Smooth muscle cell (in vitro differentiated cells): ENCODE results near the gene ZNF423. TPM values are rescaled to one million over a fixed set of nuclear protein-coding genes. Genes with fewer than 3 reads are reported as not detected.
"Not testable (repeated sequence)": the region's sequence is repeated elsewhere in the genome, so short reads cannot be mapped to it uniquely, and the experiment has no call there.

Experiments
- DNase-seq: peaks from one replicate; lab custom pipeline; 2025; ENCODE audit not compliant: unreplicated experiment; lab: John Stamatoyannopoulos, UW
- H2AFZ ChIP-seq: fragments of 200-600 bp; sonication (generic); 2 replicates; pipeline ENCODE4 v1.6.0; 2016; ENCODE audit warnings: antibody characterized with exemption, low read depth, mild to moderate bottlenecking
- H3F3A ChIP-seq: fragments of 200-600 bp; sonication (generic); 2 replicates; pipeline ENCODE4 v1.6.0; 2017; ENCODE audit warnings: antibody characterized with exemption, low read depth
- H3K27ac ChIP-seq: fragments of 200-600 bp; sonication (generic); 2 replicates; pipeline ENCODE4 v1.5.1; 2016; ENCODE audit warnings: low read depth, mild to moderate bottlenecking
- H3K27me3 ChIP-seq: fragments of 200-600 bp; sonication (generic); 2 replicates; pipeline ENCODE4 v1.6.1; 2016; ENCODE audit warnings: low read depth, mild to moderate bottlenecking
- H3K36me3 ChIP-seq: fragments of 200-600 bp; sonication (generic); 2 replicates; pipeline ENCODE4 v1.5.1; 2016; ENCODE audit warnings: low read depth
- H3K4me1 ChIP-seq: fragments of 200-600 bp; sonication (generic); 2 replicates; pipeline ENCODE4 v1.5.1; 2016; ENCODE audit warnings: low read depth
- H3K4me2 ChIP-seq: fragments of 200-600 bp; sonication (generic); 2 replicates; pipeline ENCODE4 v1.6.0; 2016; ENCODE audit warnings: mild to moderate bottlenecking
- H3K4me3 ChIP-seq: fragments of 200-600 bp; sonication (generic); 2 replicates; pipeline ENCODE4 v1.5.1; 2016; ENCODE audit warnings: mild to moderate bottlenecking
- H3K79me2 ChIP-seq: fragments of 200-600 bp; sonication (generic); 2 replicates; pipeline ENCODE4 v1.6.0; 2016; ENCODE audit warnings: low read depth, mild to moderate bottlenecking
- H3K9ac ChIP-seq: fragments of 200-600 bp; sonication (generic); 2 replicates; pipeline ENCODE4 v1.6.0; 2016; ENCODE audit warnings: low read depth
- H3K9me3 ChIP-seq: fragments of 200-600 bp; sonication (generic); replicated peaks from 2 replicates; pipeline ENCODE4 v1.5.1; 2016; ENCODE audit warnings: low read depth
- H4K20me1 ChIP-seq: fragments of 200-600 bp; sonication (generic); 2 replicates; pipeline ENCODE4 v1.6.0; 2016; ENCODE audit warnings: low read depth
- WGBS: methylation state at CpG from one replicate; pipeline ENCODE4 v1.1.7; 2016; ENCODE audit warnings: low lambda C conversion rate; 5-methylcytosine and 5-hydroxymethylcytosine counted together
- polyA plus RNA-seq: library from polyadenylated mRNA; unstranded; fragments of >200 nt; fragmentation: Nextera tagmentation; extraction: Ambion mirVana; gene quantifications from 2 replicates; pipeline ENCODE4 v1.2.1, GENCODE V29; 2016
- total RNA-seq: library from RNA; depleted of rRNA; stranded (reverse); fragments of >200 nt; gene quantifications from 2 replicates; pipeline ENCODE4 v1.2.3, GENCODE V29; 2014
- TF ChIP-seq, protein P1 (sequence below): fragments of 200-600 bp; sonication (generic); IDR thresholded peaks from 2 replicates; pipeline ENCODE4 v1.5.1; 2017; ENCODE audit warnings: borderline replicate concordance, mild to moderate bottlenecking, antibody characterized with exemption; ENCODE audit not compliant: insufficient read depth, poor library complexity, severe bottlenecking

Gene ZNF423
- total and polyA plus RNA-seq, 2 experiments from 2014 or later = 6.9 to 7.0 TPM

DNA sequence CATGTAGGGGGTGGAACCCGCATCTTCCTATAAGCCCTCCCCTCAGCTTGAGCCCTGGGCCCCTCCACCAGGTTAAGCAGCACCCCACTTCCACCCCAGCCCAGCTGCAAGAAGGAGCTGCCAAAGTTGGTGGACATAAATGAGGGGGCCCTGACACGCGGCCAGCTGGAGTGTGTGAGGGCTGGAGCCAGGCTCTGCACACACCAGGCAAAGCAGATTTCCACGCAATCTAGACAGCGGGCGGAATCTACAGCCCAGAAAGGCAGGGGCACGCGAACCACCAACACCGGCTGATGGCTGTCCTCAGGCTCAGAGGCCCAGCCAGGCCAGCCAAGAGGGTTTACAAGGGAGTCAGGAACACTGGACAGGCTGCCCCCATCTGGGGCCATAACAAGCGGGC is 171.2 kb downstream of the ZNF423 start:
- H3K4me2 ChIP-seq = no peak overlapping the region
- peaks cover 7% of the 10 kb centered on the region for H4K20me1 ChIP-seq
- H3K36me3 ChIP-seq = no peaks in the 10 kb centered on the region
- no peaks in the 10 kb centered on the region for H3K79me2 ChIP-seq
- DNase-seq = no peak
- TF ChIP-seq, protein P1, sequence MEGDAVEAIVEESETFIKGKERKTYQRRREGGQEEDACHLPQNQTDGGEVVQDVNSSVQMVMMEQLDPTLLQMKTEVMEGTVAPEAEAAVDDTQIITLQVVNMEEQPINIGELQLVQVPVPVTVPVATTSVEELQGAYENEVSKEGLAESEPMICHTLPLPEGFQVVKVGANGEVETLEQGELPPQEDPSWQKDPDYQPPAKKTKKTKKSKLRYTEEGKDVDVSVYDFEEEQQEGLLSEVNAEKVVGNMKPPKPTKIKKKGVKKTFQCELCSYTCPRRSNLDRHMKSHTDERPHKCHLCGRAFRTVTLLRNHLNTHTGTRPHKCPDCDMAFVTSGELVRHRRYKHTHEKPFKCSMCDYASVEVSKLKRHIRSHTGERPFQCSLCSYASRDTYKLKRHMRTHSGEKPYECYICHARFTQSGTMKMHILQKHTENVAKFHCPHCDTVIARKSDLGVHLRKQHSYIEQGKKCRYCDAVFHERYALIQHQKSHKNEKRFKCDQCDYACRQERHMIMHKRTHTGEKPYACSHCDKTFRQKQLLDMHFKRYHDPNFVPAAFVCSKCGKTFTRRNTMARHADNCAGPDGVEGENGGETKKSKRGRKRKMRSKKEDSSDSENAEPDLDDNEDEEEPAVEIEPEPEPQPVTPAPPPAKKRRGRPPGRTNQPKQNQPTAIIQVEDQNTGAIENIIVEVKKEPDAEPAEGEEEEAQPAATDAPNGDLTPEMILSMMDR = no peak
- no peaks in the 10 kb centered on the region for H3F3A ChIP-seq
- no peak overlapping the region for H3K27ac ChIP-seq
- no peaks in the 10 kb centered on the region for H3K4me1 ChIP-seq
- H3K4me3 ChIP-seq = no peak overlapping the region
- H2AFZ ChIP-seq = no peak overlapping the region
- H3K27me3 ChIP-seq = no peaks in the 10 kb centered on the region
- 96% methylated on average over 10 of the region's 10 CpGs for WGBS
- no peaks in the 10 kb centered on the region for H3K9me3 ChIP-seq
- H3K9ac ChIP-seq = no peak overlapping the region

DNA sequence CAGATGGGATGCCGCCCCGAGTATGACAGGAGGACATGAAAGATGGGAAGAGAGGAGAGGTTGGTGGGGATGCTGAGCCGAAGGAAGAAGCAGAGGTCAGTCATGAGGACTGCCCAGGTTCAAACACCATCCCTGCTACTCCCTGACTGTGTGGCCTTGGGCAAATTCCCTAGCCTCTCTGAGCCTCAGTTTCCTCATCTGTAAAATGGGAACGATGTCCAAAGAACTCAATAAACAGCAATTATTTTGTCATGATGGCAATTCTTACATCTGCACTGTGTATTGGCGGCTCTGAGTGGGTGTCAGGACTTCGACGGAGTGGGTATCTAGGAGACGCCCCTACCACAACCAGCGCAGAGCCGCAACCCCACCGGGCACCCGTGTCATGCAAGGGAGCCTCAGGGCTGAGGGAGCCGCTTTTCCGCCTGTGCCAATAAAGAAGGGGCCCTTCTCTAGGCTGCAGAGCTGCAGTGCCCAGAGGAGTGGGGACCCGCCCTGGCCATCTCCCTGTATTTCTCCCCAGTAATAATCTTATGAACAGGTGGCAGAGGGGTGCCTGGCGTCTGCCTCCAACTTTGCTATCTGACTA is 173.2 kb downstream of the ZNF423 start:
- H3F3A ChIP-seq = no peaks in the 10 kb centered on the region
- TF ChIP-seq, protein P1 = no peak
- H3K4me3 ChIP-seq = no peak overlapping the region
- H3K9me3 ChIP-seq = no peaks in the 10 kb centered on the region
- 99% methylated on average over 16 of the region's 16 CpGs for WGBS
- DNase-seq = no peak
- no peaks in the 10 kb centered on the region for H3K27me3 ChIP-seq
- no peaks in the 10 kb centered on the region for H3K4me1 ChIP-seq
- no peak overlapping the region for H2AFZ ChIP-seq
- peaks cover 7% of the 10 kb centered on the region for H4K20me1 ChIP-seq
- H3K4me2 ChIP-seq = no peak overlapping the region
- no peak overlapping the region for H3K9ac ChIP-seq
- H3K27ac ChIP-seq = no peak overlapping the region
- no peaks in the 10 kb centered on the region for H3K79me2 ChIP-seq
- no peaks in the 10 kb centered on the region for H3K36me3 ChIP-seq

DNA sequence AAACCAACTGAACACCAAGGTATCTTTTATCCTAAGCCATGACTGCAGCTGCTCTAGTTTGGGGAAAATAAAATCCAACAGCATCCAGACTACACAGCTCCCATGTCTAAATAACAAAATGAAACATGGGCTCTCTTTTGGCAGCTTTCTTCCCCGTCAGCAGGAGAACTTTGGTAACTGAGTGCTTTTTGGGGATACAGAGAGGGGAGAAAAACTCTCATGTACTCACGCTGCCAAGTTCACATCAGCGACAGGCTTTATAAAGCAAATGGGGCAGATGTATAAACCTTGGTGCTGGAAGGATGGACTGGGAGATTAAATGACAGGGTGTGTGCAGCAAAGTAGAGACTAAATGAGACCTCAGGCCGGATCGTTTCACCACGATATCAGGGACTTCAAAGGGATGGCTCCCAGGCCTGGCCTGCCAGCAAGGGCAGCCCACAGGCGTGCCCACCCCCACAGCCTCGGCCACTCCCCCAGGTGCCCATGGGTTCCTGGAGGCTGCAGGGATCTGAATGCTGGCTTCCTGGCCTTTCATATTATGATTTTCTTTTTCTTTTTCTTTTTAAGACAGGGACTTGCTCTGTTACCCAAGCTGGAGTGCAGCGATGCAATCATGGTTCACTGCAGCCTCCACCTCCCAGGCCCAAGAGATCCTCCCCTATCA is 174.6 kb downstream of the ZNF423 start:
- no peaks in the 10 kb centered on the region for H3K79me2 ChIP-seq
- no peak overlapping the region for H3K9ac ChIP-seq
- no peaks in the 10 kb centered on the region for H3K27me3 ChIP-seq
- no peaks in the 10 kb centered on the region for H3K4me1 ChIP-seq
- peaks cover 7% of the 10 kb centered on the region for H4K20me1 ChIP-seq
- H3K4me2 ChIP-seq = no peak overlapping the region
- no peak overlapping the region for H2AFZ ChIP-seq
- TF ChIP-seq, protein P1 = no peak
- WGBS = 81% methylated on average over 9 of the region's 9 CpGs
- H3K36me3 ChIP-seq = no peaks in the 10 kb centered on the region
- H3K4me3 ChIP-seq = no peak overlapping the region
- no peaks in the 10 kb centered on the region for H3F3A ChIP-seq
- H3K9me3 ChIP-seq = no peaks in the 10 kb centered on the region
- H3K27ac ChIP-seq = no peak overlapping the region
- no peak for DNase-seq

DNA sequence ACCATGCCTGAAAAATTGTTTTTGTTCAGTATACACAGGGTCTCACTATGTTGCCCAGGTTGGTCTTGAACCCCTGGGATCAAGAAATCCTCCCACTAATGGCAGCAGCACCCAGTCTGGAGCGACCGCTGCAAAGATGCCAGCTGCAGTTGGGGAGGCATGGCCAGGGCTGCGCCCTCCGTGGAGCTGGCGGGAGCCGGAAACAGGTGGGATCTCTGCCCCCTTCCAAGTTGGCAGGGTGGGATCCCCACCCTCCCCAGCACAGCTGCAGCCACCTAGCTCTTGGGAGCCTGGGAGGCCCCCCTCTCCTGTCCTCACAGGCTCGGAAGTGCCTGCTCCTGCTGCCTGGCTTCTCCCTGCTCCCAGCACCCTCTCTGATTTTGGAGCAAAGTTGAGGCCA is 176.8 kb downstream of the ZNF423 start:
- Histone ChIP-seq H3K4me2 (no peak overlapping the region), H3K27me3 (no peaks in the 10 kb centered on the region), H3K27ac (no peak overlapping the region), H3K36me3 (no peaks in the 10 kb centered on the region), H4K20me1 (peaks cover 18% of the 10 kb centered on the region), H3K79me2 (no peaks in the 10 kb centered on the region), H3K4me3 (no peak overlapping the region), H3K9ac (no peak overlapping the region), H2AFZ (no peak overlapping the region), H3K4me1 (no peaks in the 10 kb centered on the region), H3F3A (no peaks in the 10 kb centered on the region), H3K9me3 (no peaks in the 10 kb centered on the region)
- WGBS = 97% methylated on average over 7 of the region's 7 CpGs
- DNase-seq = no peak
- TF ChIP-seq, protein P1 = no peak

DNA sequence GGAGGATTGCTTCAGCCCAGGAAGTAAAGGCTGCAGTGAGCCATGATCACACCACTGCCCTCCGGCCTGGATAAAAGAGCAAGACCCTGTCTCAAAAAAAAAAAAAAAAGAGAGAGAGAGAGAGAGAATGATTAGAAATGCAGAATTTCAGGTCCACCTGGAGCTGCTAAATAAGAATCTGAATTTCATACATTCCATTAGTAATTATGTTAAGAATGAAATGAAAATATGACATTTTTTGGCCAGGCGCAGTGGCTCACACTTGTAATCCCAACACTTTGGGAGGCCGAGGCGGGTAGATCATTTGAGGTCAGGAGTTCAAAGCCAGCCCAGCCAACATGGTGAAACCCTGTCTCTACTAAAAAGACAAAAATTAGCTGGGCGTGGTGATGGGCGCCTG is 178.3 kb downstream of the ZNF423 start:
- H3K36me3 ChIP-seq, H2AFZ ChIP-seq, DNase-seq, H3K9ac ChIP-seq, H3K27ac ChIP-seq, H3K4me2 ChIP-seq, H3F3A ChIP-seq, H3K9me3 ChIP-seq, H3K27me3 ChIP-seq, H3K79me2 ChIP-seq, H3K4me3 ChIP-seq, H3K4me1 ChIP-seq: not testable (repeated sequence)
- WGBS = 92% methylated on average over 6 of the region's 6 CpGs
- H4K20me1 ChIP-seq = peaks cover 23% of the 10 kb centered on the region
